Kidney glomerular epithelial cell (primary cell): Measurements from ENCODE around the gene RPS29.
A peak's percentile ranks its signal among the peaks of the same experiment; 100 is the strongest.
"Not testable (repeated sequence)": the region's sequence is repeated elsewhere in the genome, so short reads cannot be mapped to it uniquely, and the experiment has no call there.

Experiments used
- DNase-seq: peaks from one replicate; lab custom pipeline; 2025; lab: John Stamatoyannopoulos, UW

Gene RPS29

GRCh38 chr14:49598189-49598484 lies 12.0 kb upstream of the RPS29 start:
- DNase-seq = no peak

GRCh38 chr14:49594347-49595091 lies 8.3 kb upstream of the RPS29 start:
- peak; percentile 29 for DNase-seq

GRCh38 chr14:49593016-49593415 lies 6.8 kb upstream of the RPS29 start:
- DNase-seq = no peak

- DNase-seq = no peak
These were observed 3.2 kb upstream of the RPS29 start for GRCh38 chr14:49589387-49589786.

- DNase-seq = peak; percentile 84
These were observed 687 bp upstream of the RPS29 start for GRCh38 chr14:49586673-49587460.

GRCh38 chr14:49584981-49585640 lies 1.1 kb downstream of the RPS29 start:
- DNase-seq = not testable (repeated sequence)

- DNase-seq = no peak
These were observed 2.1 kb downstream of the RPS29 start for GRCh38 chr14:49584058-49584457.

- DNase-seq = no peak
These were observed 2.6 kb downstream of the RPS29 start for GRCh38 chr14:49583629-49584028.

- no peak for DNase-seq
These were observed 3.8 kb downstream of the RPS29 start for GRCh38 chr14:49582113-49582977.

- no peak for DNase-seq
These were observed 4.7 kb downstream of the RPS29 start for GRCh38 chr14:49581209-49582112.

- no peak for DNase-seq
These were observed 6.3 kb downstream of the RPS29 start for GRCh38 chr14:49579841-49580240.

- DNase-seq = no peak
These were observed 8.0 kb downstream of the RPS29 start for GRCh38 chr14:49578141-49578540.

GRCh38 chr14:49574038-49574437 lies 12.1 kb downstream of the RPS29 start:
- no peak for DNase-seq

- DNase-seq = no peak
These were observed 16.9 kb downstream of the RPS29 start for GRCh38 chr14:49569281-49569680.

- no peak for DNase-seq
These were observed 19.5 kb downstream of the RPS29 start for GRCh38 chr14:49566714-49567113.

GRCh38 chr14:49559979-49560768 lies 26.0 kb downstream of the RPS29 start:
- no peak for DNase-seq

- no peak for DNase-seq
These were observed 32.3 kb downstream of the RPS29 start for GRCh38 chr14:49553892-49554291.

- DNase-seq = no peak
These were observed 33.1 kb downstream of the RPS29 start for GRCh38 chr14:49553106-49553505.

- DNase-seq = no peak
These were observed 34.6 kb downstream of the RPS29 start for GRCh38 chr14:49551569-49551968.
